Smooth muscle cell (in vitro differentiated cells): ENCODE results near the gene AGBL3. TPM values are rescaled to one million over a fixed set of nuclear protein-coding genes. Genes with fewer than 3 reads are reported as not detected.
"Not testable (repeated sequence)": the region's sequence is repeated elsewhere in the genome, so short reads cannot be mapped to it uniquely, and the experiment has no call there.

ENCODE experiments used
- DNase-seq: peaks from one replicate; lab custom pipeline; 2025; ENCODE audit not compliant: unreplicated experiment; lab: John Stamatoyannopoulos, UW
- H2AFZ ChIP-seq: fragments of 200-600 bp; sonication (generic); 2 replicates; pipeline ENCODE4 v1.6.0; 2016; ENCODE audit warnings: antibody characterized with exemption, low read depth, mild to moderate bottlenecking
- H3F3A ChIP-seq: fragments of 200-600 bp; sonication (generic); 2 replicates; pipeline ENCODE4 v1.6.0; 2017; ENCODE audit warnings: antibody characterized with exemption, low read depth
- H3K27ac ChIP-seq: fragments of 200-600 bp; sonication (generic); 2 replicates; pipeline ENCODE4 v1.5.1; 2016; ENCODE audit warnings: low read depth, mild to moderate bottlenecking
- H3K27me3 ChIP-seq: fragments of 200-600 bp; sonication (generic); 2 replicates; pipeline ENCODE4 v1.6.1; 2016; ENCODE audit warnings: low read depth, mild to moderate bottlenecking
- H3K36me3 ChIP-seq: fragments of 200-600 bp; sonication (generic); 2 replicates; pipeline ENCODE4 v1.5.1; 2016; ENCODE audit warnings: low read depth
- H3K4me1 ChIP-seq: fragments of 200-600 bp; sonication (generic); 2 replicates; pipeline ENCODE4 v1.5.1; 2016; ENCODE audit warnings: low read depth
- H3K4me2 ChIP-seq: fragments of 200-600 bp; sonication (generic); 2 replicates; pipeline ENCODE4 v1.6.0; 2016; ENCODE audit warnings: mild to moderate bottlenecking
- H3K4me3 ChIP-seq: fragments of 200-600 bp; sonication (generic); 2 replicates; pipeline ENCODE4 v1.5.1; 2016; ENCODE audit warnings: mild to moderate bottlenecking
- H3K79me2 ChIP-seq: fragments of 200-600 bp; sonication (generic); 2 replicates; pipeline ENCODE4 v1.6.0; 2016; ENCODE audit warnings: low read depth, mild to moderate bottlenecking
- H3K9ac ChIP-seq: fragments of 200-600 bp; sonication (generic); 2 replicates; pipeline ENCODE4 v1.6.0; 2016; ENCODE audit warnings: low read depth
- H3K9me3 ChIP-seq: fragments of 200-600 bp; sonication (generic); replicated peaks from 2 replicates; pipeline ENCODE4 v1.5.1; 2016; ENCODE audit warnings: low read depth
- H4K20me1 ChIP-seq: fragments of 200-600 bp; sonication (generic); 2 replicates; pipeline ENCODE4 v1.6.0; 2016; ENCODE audit warnings: low read depth
- WGBS: methylation state at CpG from one replicate; pipeline ENCODE4 v1.1.7; 2016; ENCODE audit warnings: low lambda C conversion rate; 5-methylcytosine and 5-hydroxymethylcytosine counted together
- polyA plus RNA-seq: library from polyadenylated mRNA; unstranded; fragments of >200 nt; fragmentation: Nextera tagmentation; extraction: Ambion mirVana; gene quantifications from 2 replicates; pipeline ENCODE4 v1.2.1, GENCODE V29; 2016
- total RNA-seq: library from RNA; depleted of rRNA; stranded (reverse); fragments of >200 nt; gene quantifications from 2 replicates; pipeline ENCODE4 v1.2.3, GENCODE V29; 2014
- TF ChIP-seq, protein P1 (sequence below): fragments of 200-600 bp; sonication (generic); IDR thresholded peaks from 2 replicates; pipeline ENCODE4 v1.5.1; 2017; ENCODE audit warnings: borderline replicate concordance, mild to moderate bottlenecking, antibody characterized with exemption; ENCODE audit not compliant: insufficient read depth, poor library complexity, severe bottlenecking

The AGBL3 gene
- total and polyA plus RNA-seq, 2 experiments from 2014 or later: 0.23 to 2.5 TPM

GRCh38 chr7:134962270-134962780, 24.0 kb upstream of the AGBL3 start:
- no peaks in the 10 kb centered on the region for H3K4me1 ChIP-seq
- no peak overlapping the region for H3K9ac ChIP-seq
- no peak overlapping the region for H2AFZ ChIP-seq
- H3K9me3 ChIP-seq: no peaks in the 10 kb centered on the region
- H3K36me3 ChIP-seq: peaks cover 73% of the 10 kb centered on the region
- H4K20me1 ChIP-seq: peaks cover 43% of the 10 kb centered on the region
- peaks cover 57% of the 10 kb centered on the region for H3F3A ChIP-seq
- no peaks in the 10 kb centered on the region for H3K27me3 ChIP-seq
- peak overlapping the region; percentile 20 for H3K27ac ChIP-seq
- H3K4me2 ChIP-seq: no peak overlapping the region
- TF ChIP-seq, protein P1, sequence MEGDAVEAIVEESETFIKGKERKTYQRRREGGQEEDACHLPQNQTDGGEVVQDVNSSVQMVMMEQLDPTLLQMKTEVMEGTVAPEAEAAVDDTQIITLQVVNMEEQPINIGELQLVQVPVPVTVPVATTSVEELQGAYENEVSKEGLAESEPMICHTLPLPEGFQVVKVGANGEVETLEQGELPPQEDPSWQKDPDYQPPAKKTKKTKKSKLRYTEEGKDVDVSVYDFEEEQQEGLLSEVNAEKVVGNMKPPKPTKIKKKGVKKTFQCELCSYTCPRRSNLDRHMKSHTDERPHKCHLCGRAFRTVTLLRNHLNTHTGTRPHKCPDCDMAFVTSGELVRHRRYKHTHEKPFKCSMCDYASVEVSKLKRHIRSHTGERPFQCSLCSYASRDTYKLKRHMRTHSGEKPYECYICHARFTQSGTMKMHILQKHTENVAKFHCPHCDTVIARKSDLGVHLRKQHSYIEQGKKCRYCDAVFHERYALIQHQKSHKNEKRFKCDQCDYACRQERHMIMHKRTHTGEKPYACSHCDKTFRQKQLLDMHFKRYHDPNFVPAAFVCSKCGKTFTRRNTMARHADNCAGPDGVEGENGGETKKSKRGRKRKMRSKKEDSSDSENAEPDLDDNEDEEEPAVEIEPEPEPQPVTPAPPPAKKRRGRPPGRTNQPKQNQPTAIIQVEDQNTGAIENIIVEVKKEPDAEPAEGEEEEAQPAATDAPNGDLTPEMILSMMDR: no peak
- no peak for DNase-seq
- no peak overlapping the region for H3K4me3 ChIP-seq
- H3K79me2 ChIP-seq: peaks cover 2% of the 10 kb centered on the region

- H3K27me3 ChIP-seq: no peaks in the 10 kb centered on the region
- no peak overlapping the region for H3K4me2 ChIP-seq
- H3K9ac ChIP-seq: no peak overlapping the region
- no peak overlapping the region for H2AFZ ChIP-seq
- TF ChIP-seq, protein P1: no peak
- no peaks in the 10 kb centered on the region for H3K9me3 ChIP-seq
- WGBS: 95% methylated on average over 4 of the region's 4 CpGs
- peak overlapping the region; percentile 20 for H3K27ac ChIP-seq
- no peaks in the 10 kb centered on the region for H3K4me1 ChIP-seq
- DNase-seq: no peak
- no peak overlapping the region for H3K4me3 ChIP-seq
- peaks cover 67% of the 10 kb centered on the region for H3K36me3 ChIP-seq
- H3F3A ChIP-seq: peaks cover 64% of the 10 kb centered on the region
- H3K79me2 ChIP-seq: peaks cover 2% of the 10 kb centered on the region
- H4K20me1 ChIP-seq: peaks cover 36% of the 10 kb centered on the region
Measured at GRCh38 chr7:134963036-134963435, 23.3 kb upstream of the AGBL3 start.

GRCh38 chr7:134966691-134967090, 19.6 kb upstream of the AGBL3 start:
- H3K36me3 ChIP-seq: peaks cover 54% of the 10 kb centered on the region
- DNase-seq: no peak

GRCh38 chr7:134968110-134968509, 18.2 kb upstream of the AGBL3 start:
- no peaks in the 10 kb centered on the region for H3K79me2 ChIP-seq
- peaks cover 72% of the 10 kb centered on the region for H3F3A ChIP-seq
- WGBS: 98% methylated on average over 4 of the region's 4 CpGs
- H3K27ac ChIP-seq: peak overlapping the region; percentile 35
- no peak overlapping the region for H3K4me2 ChIP-seq
- no peak for DNase-seq
- no peak overlapping the region for H2AFZ ChIP-seq
- H4K20me1 ChIP-seq: peaks cover 19% of the 10 kb centered on the region
- H3K9me3 ChIP-seq: no peaks in the 10 kb centered on the region
- H3K27me3 ChIP-seq: no peaks in the 10 kb centered on the region
- H3K36me3 ChIP-seq: peaks cover 40% of the 10 kb centered on the region
- H3K4me1 ChIP-seq: no peaks in the 10 kb centered on the region
- H3K4me3 ChIP-seq: no peak overlapping the region
- TF ChIP-seq, protein P1: no peak
- H3K9ac ChIP-seq: no peak overlapping the region

More at GRCh38 chr7:134966691-134967090, 19.6 kb upstream of the AGBL3 start:
- 97% methylated on average over 3 of the region's 3 CpGs for WGBS
- H2AFZ ChIP-seq: no peak overlapping the region
- no peaks in the 10 kb centered on the region for H3K4me1 ChIP-seq
- H3K79me2 ChIP-seq: peaks cover 2% of the 10 kb centered on the region
- H3K27ac ChIP-seq: peak overlapping the region; percentile 35
- H3K4me3 ChIP-seq: no peak overlapping the region
- peaks cover 23% of the 10 kb centered on the region for H4K20me1 ChIP-seq
- H3K27me3 ChIP-seq: no peaks in the 10 kb centered on the region
- no peak overlapping the region for H3K9ac ChIP-seq
- TF ChIP-seq, protein P1: no peak
- no peaks in the 10 kb centered on the region for H3K9me3 ChIP-seq
- H3K4me2 ChIP-seq: no peak overlapping the region
- peaks cover 71% of the 10 kb centered on the region for H3F3A ChIP-seq

- H3K27me3 ChIP-seq, H3K9ac ChIP-seq, H3K79me2 ChIP-seq, H3K9me3 ChIP-seq, H4K20me1 ChIP-seq, H2AFZ ChIP-seq, H3K4me2 ChIP-seq, H3F3A ChIP-seq, H3K4me3 ChIP-seq, H3K36me3 ChIP-seq, DNase-seq, H3K4me1 ChIP-seq, H3K27ac ChIP-seq: not testable (repeated sequence)
- WGBS: 100% methylated on average over 3 of the region's 3 CpGs
Measured at GRCh38 chr7:134981645-134982044, 4.7 kb upstream of the AGBL3 start.
